Activated naive CD4-positive, alpha-beta T cell treated with anti-CD3 and anti-CD28 coated beads, Interleukin-2, amount 10 ng/mL, durations not matched to agents 7 days and 5 days (primary cell): ENCODE measurements around the gene MED15.

Experiments used
- CTCF ChIA-PET: fragments of 350-600 bp; sonication (Branson Sonifier 250); formaldehyde crosslinking; loops from one replicate; lab custom pipeline; 2021; ENCODE audit warnings: antibody characterized with exemption; lab: Charles Lee
- DNase-seq: peaks from one replicate; pipeline ENCODE4 v3.0.0-alpha.2; 2020
- H3K27ac Mint-ChIP-seq: one replicate; pipeline ENCODE4 v1.8.0; 2021; ENCODE audit warnings: mild to moderate bottlenecking, moderate library complexity, mixed read lengths
- H3K27me3 Mint-ChIP-seq: one replicate; pipeline ENCODE4 v1.8.0; 2021; ENCODE audit warnings: mild to moderate bottlenecking, mixed read lengths
- H3K36me3 Mint-ChIP-seq: one replicate; pipeline ENCODE4 v1.8.0; 2021; ENCODE audit warnings: mixed read lengths
- H3K4me1 Mint-ChIP-seq: one replicate; pipeline ENCODE4 v1.8.0; 2021; ENCODE audit warnings: mixed read lengths
- H3K4me3 Mint-ChIP-seq: one replicate; pipeline ENCODE4 v1.8.0; 2021; ENCODE audit warnings: mild to moderate bottlenecking, moderate library complexity, mixed read lengths
- H3K9me3 Mint-ChIP-seq: one replicate; pipeline ENCODE4 v1.8.0; 2021; ENCODE audit warnings: mixed read lengths

The MED15 gene

GRCh38 chr22:20524004-20524481, 16.6 kb downstream of the MED15 start:
- DNase-seq = peak; percentile 34
- CTCF ChIA-PET = interaction anchor here (1.0 to 1.8 kb wide), 2 partner anchors 26 to 40 kb away, joined by 3 to 5 read pairs; no protein-coding TSS in a partner anchor
- Mint-ChIP-seq H3K9me3 (no peaks in the 10 kb centered on the region), H3K27me3 (no peaks in the 10 kb centered on the region), H3K36me3 (peaks cover 43% of the 10 kb centered on the region), H3K4me3 (no peak overlapping the region), H3K27ac (peak overlapping the region; percentile 43), H3K4me1 (peaks cover 59% of the 10 kb centered on the region)

- H3K4me1 Mint-ChIP-seq = peaks cover 57% of the 10 kb centered on the region
- no peak overlapping the region for H3K27ac Mint-ChIP-seq
- H3K27me3 Mint-ChIP-seq = no peaks in the 10 kb centered on the region
- no peak for DNase-seq
- no peak overlapping the region for H3K4me3 Mint-ChIP-seq
- H3K36me3 Mint-ChIP-seq = peaks cover 43% of the 10 kb centered on the region
- CTCF ChIA-PET = interaction anchor here (0.6 kb wide), 1 partner anchor 46 kb away, joined by 3 read pairs; no protein-coding TSS in a partner anchor
- no peaks in the 10 kb centered on the region for H3K9me3 Mint-ChIP-seq
Measured at GRCh38 chr22:20525048-20525447, 17.6 kb downstream of the MED15 start.

- H3K4me1 Mint-ChIP-seq = peaks cover 61% of the 10 kb centered on the region
- DNase-seq = no peak
- H3K27me3 Mint-ChIP-seq = no peaks in the 10 kb centered on the region
- no peak overlapping the region for H3K27ac Mint-ChIP-seq
- CTCF ChIA-PET = interaction anchor here (1.9 kb wide), 1 partner anchor 12 kb away, joined by 7 read pairs; no protein-coding TSS in a partner anchor
- H3K36me3 Mint-ChIP-seq = peaks cover 39% of the 10 kb centered on the region
- no peaks in the 10 kb centered on the region for H3K9me3 Mint-ChIP-seq
- H3K4me3 Mint-ChIP-seq = no peak overlapping the region
Measured at GRCh38 chr22:20526305-20526627, 18.9 kb downstream of the MED15 start.

GRCh38 chr22:20526628-20527355, 19.4 kb downstream of the MED15 start:
- H3K4me1 Mint-ChIP-seq = peaks cover 65% of the 10 kb centered on the region
- H3K27ac Mint-ChIP-seq = peak overlapping the region; percentile 70
- peaks cover 44% of the 10 kb centered on the region for H3K36me3 Mint-ChIP-seq

GRCh38 chr22:20528405-20528978, 21.1 kb downstream of the MED15 start:
- H3K9me3 Mint-ChIP-seq = no peaks in the 10 kb centered on the region
- CTCF ChIA-PET = interaction anchor here (0.6 kb wide), 1 partner anchor 35 kb away, joined by 3 read pairs; no protein-coding TSS in a partner anchor
- peaks cover 63% of the 10 kb centered on the region for H3K4me1 Mint-ChIP-seq
- H3K4me3 Mint-ChIP-seq = no peak overlapping the region
- no peaks in the 10 kb centered on the region for H3K27me3 Mint-ChIP-seq
- H3K27ac Mint-ChIP-seq = no peak overlapping the region
- H3K36me3 Mint-ChIP-seq = peaks cover 39% of the 10 kb centered on the region
- no peak for DNase-seq

More at GRCh38 chr22:20526628-20527355, 19.4 kb downstream of the MED15 start:
- Mint-ChIP-seq H3K4me3 (no peak overlapping the region), H3K9me3 (no peaks in the 10 kb centered on the region), H3K27me3 (no peaks in the 10 kb centered on the region)
- CTCF ChIA-PET = interaction anchor here (1.9 kb wide), 1 partner anchor 11 kb away, joined by 7 read pairs; no protein-coding TSS in a partner anchor
- no peak for DNase-seq

GRCh38 chr22:20530368-20531153, 23.2 kb downstream of the MED15 start:
- DNase-seq = no peak
- CTCF ChIA-PET = interaction anchor here (1.5 kb wide), 1 partner anchor 34 kb away, joined by 5 read pairs; no protein-coding TSS in a partner anchor
- Mint-ChIP-seq H3K27ac (peak overlapping the region; percentile 58), H3K9me3 (no peaks in the 10 kb centered on the region), H3K4me3 (no peak overlapping the region), H3K27me3 (no peaks in the 10 kb centered on the region), H3K36me3 (peaks cover 39% of the 10 kb centered on the region), H3K4me1 (peaks cover 60% of the 10 kb centered on the region)

GRCh38 chr22:20531154-20531403, 23.7 kb downstream of the MED15 start:
- H3K4me3 Mint-ChIP-seq = no peak overlapping the region

GRCh38 chr22:20531404-20532201, 24.2 kb downstream of the MED15 start:
- Mint-ChIP-seq H3K4me3 (no peak overlapping the region), H3K36me3 (peaks cover 37% of the 10 kb centered on the region), H3K27ac (peak overlapping the region; percentile 60), H3K9me3 (no peaks in the 10 kb centered on the region), H3K27me3 (no peaks in the 10 kb centered on the region), H3K4me1 (peaks cover 59% of the 10 kb centered on the region)
- no peak for DNase-seq
- CTCF ChIA-PET = interaction anchor here (2.2 kb wide), 1 partner anchor 35 kb away, joined by 5 read pairs; no protein-coding TSS in a partner anchor

More at GRCh38 chr22:20531154-20531403, 23.7 kb downstream of the MED15 start:
- Mint-ChIP-seq H3K27me3 (no peaks in the 10 kb centered on the region), H3K9me3 (no peaks in the 10 kb centered on the region), H3K36me3 (peaks cover 39% of the 10 kb centered on the region), H3K27ac (no peak overlapping the region), H3K4me1 (peaks cover 60% of the 10 kb centered on the region)
- CTCF ChIA-PET = interaction anchor here (1.5 kb wide), 1 partner anchor 33 kb away, joined by 5 read pairs; no protein-coding TSS in a partner anchor
- DNase-seq = no peak

- H3K4me1 Mint-ChIP-seq = peaks cover 57% of the 10 kb centered on the region
- no peaks in the 10 kb centered on the region for H3K9me3 Mint-ChIP-seq
- H3K4me3 Mint-ChIP-seq = no peak overlapping the region
Measured at GRCh38 chr22:20532256-20532993, 25.0 kb downstream of the MED15 start.

GRCh38 chr22:20533095-20533878, 25.9 kb downstream of the MED15 start:
- no peaks in the 10 kb centered on the region for H3K27me3 Mint-ChIP-seq
- H3K27ac Mint-ChIP-seq = peak overlapping the region; percentile 47
- no peaks in the 10 kb centered on the region for H3K9me3 Mint-ChIP-seq
- H3K4me3 Mint-ChIP-seq = no peak overlapping the region
- CTCF ChIA-PET = interaction anchor here (0.8 to 2.2 kb wide), 2 partner anchors 24 to 34 kb away, joined by 3 to 5 read pairs; no protein-coding TSS in a partner anchor
- peaks cover 35% of the 10 kb centered on the region for H3K36me3 Mint-ChIP-seq
- peaks cover 52% of the 10 kb centered on the region for H3K4me1 Mint-ChIP-seq
- DNase-seq = no peak

More at GRCh38 chr22:20532256-20532993, 25.0 kb downstream of the MED15 start:
- no peak for DNase-seq
- Mint-ChIP-seq H3K36me3 (peaks cover 36% of the 10 kb centered on the region), H3K27ac (peak overlapping the region; percentile 47), H3K27me3 (no peaks in the 10 kb centered on the region)
- CTCF ChIA-PET = interaction anchor here (2.2 kb wide), 1 partner anchor 34 kb away, joined by 5 read pairs; no protein-coding TSS in a partner anchor

GRCh38 chr22:20533879-20534265, 26.5 kb downstream of the MED15 start:
- H3K27ac Mint-ChIP-seq = peak overlapping the region; percentile 29
- no peaks in the 10 kb centered on the region for H3K27me3 Mint-ChIP-seq
- CTCF ChIA-PET = interaction anchor here (0.8 to 2.2 kb wide), 3 partner anchors 25 to 33 kb away, joined by 3 to 5 read pairs (median 3); no protein-coding TSS in a partner anchor
- DNase-seq = no peak
- H3K4me3 Mint-ChIP-seq = no peak overlapping the region
- peaks cover 52% of the 10 kb centered on the region for H3K4me1 Mint-ChIP-seq
- H3K36me3 Mint-ChIP-seq = peaks cover 39% of the 10 kb centered on the region
- H3K9me3 Mint-ChIP-seq = no peaks in the 10 kb centered on the region
